HEK293 (cell line): Measurements from ENCODE around the gene STIL.

Experiments used
- KLF16 ChIP-seq: fragments of 450-650 bp; formaldehyde crosslinking; IDR thresholded peaks from 2 replicates; pipeline ENCODE4 v1.5.1; 2017; ENCODE audit warnings: missing biosample characterization, missing genetic modification characterization
- ZNF549 ChIP-seq: fragments of 450-650 bp; IDR thresholded peaks from 2 replicates; pipeline ENCODE4 v1.5.1; 2018; ENCODE audit warnings: missing biosample characterization, missing genetic modification characterization, mild to moderate bottlenecking, inconsistent platforms, moderate library complexity
- TF ChIP-seq, protein P1 (sequence below): fragments of 450-650 bp; formaldehyde crosslinking; IDR thresholded peaks from 2 replicates; pipeline ENCODE4 v1.5.1; 2017; ENCODE audit warnings: missing biosample characterization, mild to moderate bottlenecking, missing genetic modification characterization, moderate library complexity
- TF ChIP-seq, protein P2 (sequence below): fragments of 450-650 bp; formaldehyde crosslinking; IDR thresholded peaks from 2 replicates; pipeline ENCODE4 v1.5.1; 2016; ENCODE audit warnings: missing biosample characterization, missing genetic modification characterization

DNA sequence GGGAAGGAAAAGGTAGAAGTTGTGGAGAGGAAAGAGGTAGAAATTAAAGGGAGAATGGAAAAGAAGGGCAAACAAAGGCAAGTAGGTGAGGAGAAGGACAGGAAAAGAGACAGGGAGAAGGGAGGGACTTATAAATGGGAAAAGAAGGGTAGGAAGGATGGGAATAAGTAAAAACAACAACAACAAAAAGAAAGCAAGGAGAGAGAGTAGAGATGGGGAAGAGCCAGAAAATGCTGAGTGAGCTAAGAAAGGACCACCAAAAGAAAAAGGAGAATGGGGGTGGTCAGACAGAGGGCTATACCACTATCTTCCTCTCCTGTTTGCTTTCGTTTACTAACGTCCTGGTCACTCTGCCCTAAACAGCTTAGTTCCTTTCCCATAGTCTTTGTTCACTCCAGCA, 17.9 kb upstream of the STIL start:
- TF ChIP-seq, protein P1, sequence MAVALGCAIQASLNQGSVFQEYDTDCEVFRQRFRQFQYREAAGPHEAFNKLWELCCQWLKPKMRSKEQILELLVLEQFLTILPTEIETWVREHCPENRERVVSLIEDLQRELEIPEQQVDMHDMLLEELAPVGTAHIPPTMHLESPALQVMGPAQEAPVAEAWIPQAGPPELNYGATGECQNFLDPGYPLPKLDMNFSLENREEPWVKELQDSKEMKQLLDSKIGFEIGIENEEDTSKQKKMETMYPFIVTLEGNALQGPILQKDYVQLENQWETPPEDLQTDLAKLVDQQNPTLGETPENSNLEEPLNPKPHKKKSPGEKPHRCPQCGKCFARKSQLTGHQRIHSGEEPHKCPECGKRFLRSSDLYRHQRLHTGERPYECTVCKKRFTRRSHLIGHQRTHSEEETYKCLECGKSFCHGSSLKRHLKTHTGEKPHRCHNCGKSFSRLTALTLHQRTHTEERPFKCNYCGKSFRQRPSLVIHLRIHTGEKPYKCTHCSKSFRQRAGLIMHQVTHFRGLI (tag by site-specific recombination): no peak
- TF ChIP-seq ZNF549 (tag by site-specific recombination) (no peak), KLF16 (tag by site-specific recombination) (no peak)
- TF ChIP-seq, protein P2, sequence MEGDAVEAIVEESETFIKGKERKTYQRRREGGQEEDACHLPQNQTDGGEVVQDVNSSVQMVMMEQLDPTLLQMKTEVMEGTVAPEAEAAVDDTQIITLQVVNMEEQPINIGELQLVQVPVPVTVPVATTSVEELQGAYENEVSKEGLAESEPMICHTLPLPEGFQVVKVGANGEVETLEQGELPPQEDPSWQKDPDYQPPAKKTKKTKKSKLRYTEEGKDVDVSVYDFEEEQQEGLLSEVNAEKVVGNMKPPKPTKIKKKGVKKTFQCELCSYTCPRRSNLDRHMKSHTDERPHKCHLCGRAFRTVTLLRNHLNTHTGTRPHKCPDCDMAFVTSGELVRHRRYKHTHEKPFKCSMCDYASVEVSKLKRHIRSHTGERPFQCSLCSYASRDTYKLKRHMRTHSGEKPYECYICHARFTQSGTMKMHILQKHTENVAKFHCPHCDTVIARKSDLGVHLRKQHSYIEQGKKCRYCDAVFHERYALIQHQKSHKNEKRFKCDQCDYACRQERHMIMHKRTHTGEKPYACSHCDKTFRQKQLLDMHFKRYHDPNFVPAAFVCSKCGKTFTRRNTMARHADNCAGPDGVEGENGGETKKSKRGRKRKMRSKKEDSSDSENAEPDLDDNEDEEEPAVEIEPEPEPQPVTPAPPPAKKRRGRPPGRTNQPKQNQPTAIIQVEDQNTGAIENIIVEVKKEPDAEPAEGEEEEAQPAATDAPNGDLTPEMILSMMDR (tag by site-specific recombination): no peak
